T47D (cell line): ENCODE measurements around the gene PLCXD3.
"Not testable (repeated sequence)": the region's sequence is repeated elsewhere in the genome, so short reads cannot be mapped to it uniquely, and the experiment has no call there.

ENCODE experiments used
- DNase-seq, 2 experiments: peaks; one replicate each; pipeline versions ENCODE4 v3.0.0 to v3.0.0-alpha.2; 2011 to 2012; ENCODE audit warnings: low read depth in 1 of 2, low spot score in 1 of 2
- JUND ChIP-seq: IDR thresholded peaks from 2 replicates; pipeline ENCODE4 v1.6.1; 2012; ENCODE audit warnings: low read depth
- in situ Hi-C: cut with HindIII; loops from 2 replicates; pipeline ENCODE4 v1.10.0; 2016; ENCODE audit warnings: low sequenced_read_pairs, low pct_unique_long_range_greater_than_20kb

Gene PLCXD3

GRCh38 chr5:41517909-41518308, 7.5 kb upstream of the PLCXD3 start:
- in situ Hi-C loops, result no loop called here
- DNase-seq, result peak in 1 of 2 experiments; percentile 32
- no peak for TF ChIP-seq JUND

- in situ Hi-C loops, result no loop called here
- no peak for DNase-seq
- no peak for TF ChIP-seq JUND
Measured at GRCh38 chr5:41511241-41511640, 840 bp upstream of the PLCXD3 start.

- in situ Hi-C loops, result no loop called here
- no peak for DNase-seq
- TF ChIP-seq JUND, result no peak
Measured at GRCh38 chr5:41509399-41510175, 814 bp downstream of the PLCXD3 start.

GRCh38 chr5:41508696-41509398, 1.6 kb downstream of the PLCXD3 start:
- DNase-seq, result no peak
- no peak for TF ChIP-seq JUND
- in situ Hi-C loops, result no loop called here

- no peak for DNase-seq
- no peak for TF ChIP-seq JUND
- in situ Hi-C loops, result no loop called here
Measured at GRCh38 chr5:41508186-41508585, 2.2 kb downstream of the PLCXD3 start.

- TF ChIP-seq JUND, result no peak
- DNase-seq, result no peak
- in situ Hi-C loops, result no loop called here
Measured at GRCh38 chr5:41507501-41507900, 2.9 kb downstream of the PLCXD3 start.

GRCh38 chr5:41503860-41504259, 6.5 kb downstream of the PLCXD3 start:
- no peak for DNase-seq
- TF ChIP-seq JUND, result no peak
- in situ Hi-C loops, result no loop called here

GRCh38 chr5:41503310-41503709, 7.1 kb downstream of the PLCXD3 start:
- in situ Hi-C loops, result no loop called here
- no peak for TF ChIP-seq JUND
- no peak for DNase-seq

- in situ Hi-C loops, DNase-seq: not testable (repeated sequence)
Measured at GRCh38 chr5:41493490-41494126, 16.8 kb downstream of the PLCXD3 start.

GRCh38 chr5:41485533-41485932, 24.9 kb downstream of the PLCXD3 start:
- no peak for DNase-seq
- in situ Hi-C loops, result no loop called here
- no peak for TF ChIP-seq JUND

GRCh38 chr5:41482715-41483114, 27.7 kb downstream of the PLCXD3 start:
- TF ChIP-seq JUND, result no peak
- in situ Hi-C loops, result no loop called here
- DNase-seq, result no peak

GRCh38 chr5:41482173-41482572, 28.2 kb downstream of the PLCXD3 start:
- no peak for TF ChIP-seq JUND
- no peak for DNase-seq
- in situ Hi-C loops, result no loop called here

- DNase-seq, in situ Hi-C loops: not testable (repeated sequence)
Measured at GRCh38 chr5:41471571-41472208, 38.7 kb downstream of the PLCXD3 start.
